B cell (primary cell): ENCODE data around the gene ETV2.

ENCODE experiments used
- EZH2 ChIP-seq: IDR thresholded peaks from 2 replicates; pipeline ENCODE4 v1.6.1; 2012; ENCODE audit warnings: borderline replicate concordance, low read depth, mild to moderate bottlenecking, moderate library complexity, low read length; ENCODE audit not compliant: insufficient read depth, poor library complexity, severe bottlenecking
- TF ChIP-seq, protein P1 (sequence below): fragments of 200-600 bp; IDR thresholded peaks from one replicate; pipeline ENCODE4 v1.8.0; 2022; ENCODE audit warnings: antibody characterized with exemption, mild to moderate bottlenecking

DNA sequence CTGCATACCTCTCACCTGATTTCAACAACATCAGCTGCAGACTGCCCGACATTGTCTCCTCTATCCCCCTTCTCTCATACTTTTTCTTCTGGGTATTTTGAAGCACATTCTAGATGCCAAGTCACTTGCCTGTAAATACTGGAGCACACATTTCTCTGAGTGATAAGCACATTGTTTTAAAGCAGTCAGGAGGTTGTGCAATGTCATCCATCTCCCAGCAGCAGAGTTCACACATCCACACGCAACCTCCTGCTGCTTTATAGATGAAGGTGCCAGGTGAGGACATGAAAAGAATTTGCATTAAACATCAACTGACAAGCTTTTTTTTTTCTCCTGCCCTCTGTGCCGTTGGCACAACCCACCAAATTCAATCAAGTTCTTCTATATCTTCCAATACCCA is 30.3 kb downstream of the ETV2 start:
- TF ChIP-seq, protein P1, sequence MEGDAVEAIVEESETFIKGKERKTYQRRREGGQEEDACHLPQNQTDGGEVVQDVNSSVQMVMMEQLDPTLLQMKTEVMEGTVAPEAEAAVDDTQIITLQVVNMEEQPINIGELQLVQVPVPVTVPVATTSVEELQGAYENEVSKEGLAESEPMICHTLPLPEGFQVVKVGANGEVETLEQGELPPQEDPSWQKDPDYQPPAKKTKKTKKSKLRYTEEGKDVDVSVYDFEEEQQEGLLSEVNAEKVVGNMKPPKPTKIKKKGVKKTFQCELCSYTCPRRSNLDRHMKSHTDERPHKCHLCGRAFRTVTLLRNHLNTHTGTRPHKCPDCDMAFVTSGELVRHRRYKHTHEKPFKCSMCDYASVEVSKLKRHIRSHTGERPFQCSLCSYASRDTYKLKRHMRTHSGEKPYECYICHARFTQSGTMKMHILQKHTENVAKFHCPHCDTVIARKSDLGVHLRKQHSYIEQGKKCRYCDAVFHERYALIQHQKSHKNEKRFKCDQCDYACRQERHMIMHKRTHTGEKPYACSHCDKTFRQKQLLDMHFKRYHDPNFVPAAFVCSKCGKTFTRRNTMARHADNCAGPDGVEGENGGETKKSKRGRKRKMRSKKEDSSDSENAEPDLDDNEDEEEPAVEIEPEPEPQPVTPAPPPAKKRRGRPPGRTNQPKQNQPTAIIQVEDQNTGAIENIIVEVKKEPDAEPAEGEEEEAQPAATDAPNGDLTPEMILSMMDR, result no peak
- no peak for TF ChIP-seq EZH2
